HG03457 (cell line): Measurements from ENCODE around the gene LIMK1.

Source experiments
- ATAC-seq: cut with Tn5 transposase; IDR thresholded peaks from one replicate; pipeline ENCODE4 v1.9.1; 2021; ENCODE audit warnings: moderate number of reproducible peaks; ENCODE audit not compliant: unreplicated experiment

LIMK1 gene

GRCh38 chr7:74053589-74054186, 29.9 kb upstream of the LIMK1 start:
- ATAC-seq: no peak

- ATAC-seq: no peak
Measured at GRCh38 chr7:74056096-74056915, 27.3 kb upstream of the LIMK1 start.

DNA sequence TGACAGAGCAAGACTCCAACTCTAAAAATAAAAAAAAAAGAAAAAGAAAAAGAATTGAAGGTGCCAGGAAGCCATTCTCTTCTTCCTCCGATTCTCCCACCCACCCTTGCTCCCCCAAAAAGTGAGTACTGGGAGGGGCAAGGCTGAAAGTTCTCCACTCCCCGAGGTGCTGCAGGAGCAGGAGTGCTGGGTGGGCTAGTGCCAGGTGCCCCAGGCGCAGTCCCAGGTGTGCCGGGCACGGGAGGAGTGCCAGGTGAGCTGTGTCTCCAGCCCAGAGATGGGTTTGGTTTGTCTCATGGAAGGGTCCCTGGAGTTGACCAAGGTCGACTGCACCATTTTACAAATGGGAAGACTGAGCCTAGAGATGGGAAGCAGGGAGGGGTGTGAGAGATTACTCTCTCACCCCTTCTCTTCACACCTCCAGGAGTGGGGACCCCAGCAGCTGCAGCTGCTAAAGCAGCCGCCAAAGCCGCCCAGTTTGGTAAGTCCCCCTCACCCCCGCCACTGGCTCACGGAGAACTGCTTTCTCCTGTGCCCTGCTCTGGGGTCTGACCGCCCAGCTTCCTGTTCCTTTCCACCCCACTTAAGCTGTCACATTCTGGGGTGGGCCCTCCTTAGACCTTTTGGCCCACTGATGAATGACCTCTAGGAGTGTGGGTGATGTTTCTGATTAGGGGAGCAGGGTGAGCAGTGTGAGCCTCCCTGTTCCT, 26.2 kb upstream of the LIMK1 start:
- no peak for ATAC-seq

DNA sequence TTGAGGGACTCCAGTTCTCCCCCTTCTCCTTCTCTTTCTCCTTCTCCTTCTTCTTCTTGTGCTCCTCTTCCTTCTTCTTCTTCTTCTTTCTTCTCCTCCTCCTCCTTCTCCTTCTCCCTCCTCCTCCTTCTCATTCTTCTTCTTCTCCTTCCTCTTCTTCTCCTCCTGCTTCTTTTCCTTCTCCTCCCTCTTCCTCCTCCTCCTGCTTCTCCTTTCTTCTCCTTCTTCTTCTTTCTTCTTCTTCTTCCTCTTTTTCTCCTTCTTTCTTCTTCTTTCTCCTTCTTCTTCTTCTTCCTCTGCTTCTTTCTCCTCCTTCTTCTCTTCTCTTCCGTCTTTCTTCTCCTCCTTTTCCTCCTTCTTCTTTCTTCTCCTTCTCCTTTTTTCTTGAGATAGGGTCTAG, 25.6 kb upstream of the LIMK1 start:
- ATAC-seq: no peak

- ATAC-seq: no peak
Measured at GRCh38 chr7:74058486-74058885, 25.1 kb upstream of the LIMK1 start.

- ATAC-seq: no peak
Measured at GRCh38 chr7:74059037-74059436, 24.6 kb upstream of the LIMK1 start.

DNA sequence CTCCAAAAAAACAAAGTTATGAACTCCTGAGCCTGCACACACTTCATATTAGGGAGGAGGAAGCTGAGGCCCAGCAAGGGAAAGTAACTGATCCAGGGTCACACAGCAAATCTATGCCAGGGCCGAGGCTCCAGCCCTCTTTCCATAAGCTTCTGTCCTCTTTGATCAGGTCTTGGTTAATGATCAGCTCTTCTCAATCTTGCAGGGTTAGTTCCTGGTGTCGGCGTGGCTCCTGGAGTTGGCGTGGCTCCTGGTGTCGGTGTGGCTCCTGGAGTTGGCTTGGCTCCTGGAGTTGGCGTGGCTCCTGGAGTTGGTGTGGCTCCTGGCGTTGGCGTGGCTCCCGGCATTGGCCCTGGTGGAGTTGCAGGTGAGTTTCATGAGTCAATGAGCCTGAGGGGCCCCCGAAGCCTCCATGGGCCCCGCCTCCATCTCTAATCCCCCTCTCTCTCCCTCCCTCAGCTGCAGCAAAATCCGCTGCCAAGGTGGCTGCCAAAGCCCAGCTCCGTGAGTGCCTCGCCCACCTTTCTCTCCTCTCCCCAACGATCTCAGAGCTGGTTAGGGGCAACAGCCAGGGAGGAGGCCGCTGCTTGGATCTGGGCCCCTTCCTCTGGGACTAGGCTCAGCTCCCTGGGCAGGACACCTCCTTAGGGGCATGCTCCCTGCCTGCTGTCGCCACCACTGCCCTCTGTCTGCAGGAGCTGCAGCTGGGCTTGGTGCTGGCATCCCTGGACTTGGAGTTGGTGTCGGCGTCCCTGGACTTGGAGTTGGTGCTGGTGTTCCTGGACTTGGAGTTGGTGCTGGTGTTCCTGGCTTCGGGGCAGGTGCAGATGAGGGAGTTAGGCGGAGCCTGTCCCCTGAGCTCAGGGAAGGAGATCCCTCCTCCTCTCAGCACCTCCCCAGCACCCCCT, 23.7 kb upstream of the LIMK1 start:
- ATAC-seq: no peak

DNA sequence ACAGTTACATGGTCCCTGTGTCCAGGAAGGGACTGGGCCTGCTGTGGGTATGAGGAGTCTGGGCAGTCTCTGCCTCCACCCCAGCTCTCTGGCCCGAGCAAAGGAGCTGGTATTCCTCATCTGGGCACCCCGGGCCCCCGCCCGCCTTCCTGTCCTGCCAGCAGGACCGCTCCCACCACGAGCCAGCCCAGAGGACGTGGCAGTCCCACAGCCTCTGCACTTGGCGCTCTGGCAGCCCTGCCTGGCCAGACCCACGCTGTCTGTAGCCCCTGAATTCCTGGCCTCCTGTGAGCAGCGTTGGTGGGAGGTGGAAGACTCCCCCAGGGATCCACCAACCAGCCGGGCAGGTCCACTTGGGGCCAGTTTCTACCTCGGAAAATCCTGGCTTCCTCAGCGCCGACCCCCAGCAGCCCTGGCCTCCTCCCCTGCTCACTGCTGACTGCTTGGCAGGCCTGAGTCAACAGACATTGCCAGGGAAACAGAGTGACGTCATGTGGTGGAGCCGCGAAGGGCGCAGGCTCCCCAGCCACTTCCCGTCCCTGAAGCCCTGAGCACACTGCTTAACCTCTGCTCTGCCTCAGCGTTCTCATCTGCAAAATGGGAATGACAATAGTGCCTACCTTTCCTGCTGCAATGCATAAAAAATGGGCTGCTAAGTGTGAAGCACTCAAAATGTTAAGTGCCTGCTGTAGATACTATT, 21.6 kb upstream of the LIMK1 start:
- no peak for ATAC-seq

GRCh38 chr7:74063223-74063641, 20.4 kb upstream of the LIMK1 start:
- no peak for ATAC-seq

DNA sequence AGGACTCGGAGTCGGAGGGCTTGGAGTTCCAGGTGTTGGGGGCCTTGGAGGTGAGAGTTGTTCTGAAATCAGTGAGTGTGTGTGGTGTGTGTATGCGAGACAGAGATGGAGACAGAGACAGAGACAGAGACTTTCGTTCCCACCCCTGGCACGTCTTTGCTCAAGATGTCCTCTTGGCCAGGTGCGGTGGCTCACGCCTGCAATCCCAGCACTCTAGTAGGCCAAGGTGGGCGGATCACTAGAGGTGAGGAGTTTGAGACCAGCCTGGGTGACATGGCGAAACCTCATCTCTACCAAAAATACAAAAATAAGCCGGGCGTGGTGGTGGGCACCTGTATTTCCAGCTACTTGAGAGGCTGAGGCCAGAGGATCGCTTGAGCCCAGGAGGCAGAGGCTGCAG, 20.0 kb upstream of the LIMK1 start:
- no peak for ATAC-seq

DNA sequence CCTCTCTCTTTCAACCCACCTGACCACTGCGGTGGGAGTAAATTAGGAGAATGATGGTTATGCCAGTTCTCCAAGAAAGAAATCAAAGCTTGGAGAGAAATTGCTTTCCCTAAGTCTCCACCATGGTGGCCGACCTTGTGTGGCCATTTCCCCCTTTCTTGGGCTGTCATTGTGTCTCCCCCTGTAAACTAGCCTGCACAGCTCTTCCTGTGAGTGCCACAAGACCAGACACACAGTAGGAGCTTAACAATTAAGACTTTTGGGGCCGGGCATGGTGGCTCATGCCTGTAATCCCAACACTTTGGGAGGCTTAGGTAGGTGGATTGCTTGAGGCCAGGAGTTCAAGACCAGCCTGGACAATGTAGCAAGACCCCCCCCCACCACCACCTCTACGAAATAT, 18.9 kb upstream of the LIMK1 start:
- no peak for ATAC-seq

DNA sequence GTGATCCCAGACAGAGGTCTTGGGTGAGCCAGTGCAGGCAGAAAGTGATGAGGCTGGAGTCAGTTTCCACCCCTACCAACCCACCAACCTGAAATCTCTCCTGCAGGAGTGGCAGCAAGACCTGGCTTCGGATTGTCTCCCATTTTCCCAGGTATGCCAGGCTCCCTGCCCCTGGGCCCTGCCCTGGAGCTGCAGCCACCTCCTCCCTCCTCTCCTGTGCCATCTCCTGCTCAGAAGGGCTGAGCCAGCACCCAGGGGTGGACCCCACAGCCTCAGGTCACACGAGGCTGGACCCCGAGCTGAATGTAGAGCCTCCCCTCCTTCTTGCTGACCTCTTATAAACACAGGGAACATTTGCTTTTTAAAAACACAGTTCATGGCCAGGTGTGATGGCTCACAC, 17.0 kb upstream of the LIMK1 start:
- ATAC-seq: no peak

DNA sequence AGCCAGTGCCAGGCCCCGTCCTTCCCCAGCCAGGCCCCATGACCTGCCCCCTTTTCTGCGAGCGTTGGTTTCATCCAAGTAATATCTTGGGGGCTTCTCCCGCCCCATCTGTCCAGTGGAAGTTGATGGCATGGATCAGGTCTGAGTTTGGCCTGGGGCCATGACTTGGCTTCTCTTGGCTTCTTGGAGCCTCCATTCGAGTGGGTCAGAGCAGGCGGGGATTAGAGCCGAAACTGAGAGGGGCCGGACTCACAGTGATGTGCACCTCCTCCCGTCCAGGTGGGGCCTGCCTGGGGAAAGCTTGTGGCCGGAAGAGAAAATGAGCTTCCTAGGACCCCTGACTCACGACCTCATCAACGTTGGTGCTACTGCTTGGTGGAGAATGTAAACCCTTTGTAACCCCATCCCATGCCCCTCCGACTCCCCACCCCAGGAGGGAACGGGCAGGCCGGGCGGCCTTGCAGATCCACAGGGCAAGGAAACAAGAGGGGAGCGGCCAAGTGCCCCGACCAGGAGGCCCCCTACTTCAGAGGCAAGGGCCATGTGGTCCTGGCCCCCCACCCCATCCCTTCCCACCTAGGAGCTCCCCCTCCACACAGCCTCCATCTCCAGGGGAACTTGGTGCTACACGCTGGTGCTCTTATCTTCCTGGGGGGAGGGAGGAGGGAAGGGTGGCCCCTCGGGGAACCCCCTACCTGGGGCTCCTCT, 15.1 kb upstream of the LIMK1 start:
- no peak for ATAC-seq

DNA sequence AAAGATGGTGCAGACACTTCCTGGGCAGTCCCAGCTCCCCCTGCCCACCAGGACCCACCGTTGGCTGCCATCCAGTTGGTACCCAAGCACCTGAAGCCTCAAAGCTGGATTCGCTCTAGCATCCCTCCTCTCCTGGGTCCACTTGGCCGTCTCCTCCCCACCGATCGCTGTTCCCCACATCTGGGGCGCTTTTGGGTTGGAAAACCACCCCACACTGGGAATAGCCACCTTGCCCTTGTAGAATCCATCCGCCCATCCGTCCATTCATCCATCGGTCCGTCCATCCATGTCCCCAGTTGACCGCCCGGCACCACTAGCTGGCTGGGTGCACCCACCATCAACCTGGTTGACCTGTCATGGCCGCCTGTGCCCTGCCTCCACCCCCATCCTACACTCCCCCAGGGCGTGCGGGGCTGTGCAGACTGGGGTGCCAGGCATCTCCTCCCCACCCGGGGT, 14.5 kb upstream of the LIMK1 start:
- ATAC-seq: no peak

GRCh38 chr7:74069790-74070618, 13.6 kb upstream of the LIMK1 start:
- no peak for ATAC-seq

GRCh38 chr7:74070619-74070921, 13.0 kb upstream of the LIMK1 start:
- ATAC-seq: no peak

GRCh38 chr7:74071121-74071520, 12.5 kb upstream of the LIMK1 start:
- ATAC-seq: no peak

DNA sequence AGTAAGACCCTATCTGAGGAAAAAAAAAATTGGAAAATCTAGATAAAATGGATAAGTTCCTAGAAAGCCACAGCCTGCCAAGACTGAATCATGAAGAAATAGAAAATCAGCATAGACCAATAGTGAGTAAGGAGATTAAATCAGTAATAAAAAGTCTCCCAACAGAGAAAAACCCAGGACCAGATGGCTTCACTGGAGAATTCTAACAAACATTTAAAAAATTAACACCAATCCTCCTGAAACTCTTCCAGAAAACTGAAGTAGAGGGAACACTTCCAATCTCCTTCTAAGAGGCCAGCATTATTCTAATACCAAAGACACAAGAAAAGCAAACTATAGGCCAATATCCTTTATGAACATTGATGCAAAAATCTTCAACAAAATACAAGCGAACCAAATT, 8.8 kb upstream of the LIMK1 start:
- no peak for ATAC-seq

DNA sequence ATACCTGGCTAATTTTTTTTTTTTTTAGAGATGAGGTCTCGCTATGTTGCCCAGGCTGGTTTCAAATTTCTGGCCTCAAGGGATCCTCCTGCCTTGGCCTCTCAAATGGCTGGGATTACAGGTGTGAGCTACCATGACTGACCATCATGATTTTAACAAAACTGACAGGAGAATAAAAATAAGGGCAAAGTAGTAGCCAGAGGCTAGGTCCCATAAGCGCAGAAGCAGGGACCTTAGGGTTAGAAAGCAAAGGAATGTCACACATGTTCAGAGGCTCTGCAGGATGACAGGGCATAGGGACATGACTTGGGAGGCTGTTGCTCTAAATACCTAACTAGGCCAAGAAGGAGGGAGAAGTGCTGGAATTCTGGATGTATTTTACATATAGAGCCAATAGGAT, 5.1 kb upstream of the LIMK1 start:
- no peak for ATAC-seq
